Hepatocyte (in vitro differentiated cells): ENCODE data around the gene LPCAT3.

Experiments
- CTCF ChIP-seq: fragments of 200-600 bp; sonication (generic); IDR thresholded peaks from 2 replicates; pipeline ENCODE4 v1.5.1; 2016; ENCODE audit warnings: antibody characterized with exemption, mild to moderate bottlenecking; ENCODE audit not compliant: poor library complexity
- EZH2 ChIP-seq: fragments of 200-600 bp; sonication (generic); IDR thresholded peaks from 2 replicates; pipeline ENCODE4 v1.6.1; 2016; ENCODE audit warnings: antibody characterized with exemption, mild to moderate bottlenecking, borderline replicate concordance
- EZH2phosphoT487 ChIP-seq: fragments of 200-600 bp; sonication (generic); IDR thresholded peaks from one replicate; pipeline ENCODE4 v1.6.1; 2018; ENCODE audit warnings: antibody characterized with exemption, mild to moderate bottlenecking, low read depth, moderate library complexity; ENCODE audit not compliant: unreplicated experiment, severe bottlenecking

GRCh38 chr12:6959058-6959804 lies 59.0 kb downstream of the LPCAT3 start:
- TF ChIP-seq CTCF = no peak
- TF ChIP-seq EZH2 = no peak
- TF ChIP-seq EZH2phosphoT487 = no peak
